ENCODE data around the gene RIOK2.
"Not testable (repeated sequence)": the region's sequence is repeated elsewhere in the genome, so short reads cannot be mapped to it uniquely, and the experiment has no call there.

Gene RIOK2

GRCh38 chr5:97140250-97140649 lies 42.8 kb downstream of the RIOK2 start:
- not testable (repeated sequence) for H3K79me1 ChIP-seq (replicated peaks; ENCODE audit: low read length, poor library complexity, severe bottlenecking); H4K8ac ChIP-seq (ENCODE audit: low read length); H3K27ac ChIP-seq (ENCODE audit: low read length, poor library complexity, severe bottlenecking); H3K9ac ChIP-seq (ENCODE audit: low read length); H3K4me2 ChIP-seq (ENCODE audit: low read length, poor library complexity, severe bottlenecking); H3K14ac ChIP-seq (ENCODE audit: low read length in 2 of 2); H2BK12ac ChIP-seq (ENCODE audit: low read length in 2 of 2); H2BK120ac ChIP-seq (ENCODE audit: low read depth, low read length); H3K23ac ChIP-seq (ENCODE audit: low read length in 2 of 2); H2BK5ac ChIP-seq (ENCODE audit: low read depth, low read length, poor library complexity, severe bottlenecking); H2BK15ac ChIP-seq (ENCODE audit: low read depth, poor library complexity, severe bottlenecking); H3K18ac ChIP-seq (ENCODE audit: low read depth in 1 of 2, low read length in 2 of 2); H3K36me3 ChIP-seq (ENCODE audit: control insufficient read depth in 1 of 2, insufficient read depth in 2 of 2, low read depth in 1 of 2, low read length in 2 of 2); H3K4ac ChIP-seq (ENCODE audit: low read depth in 1 of 2, low read length in 2 of 2); H2AFZ ChIP-seq (ENCODE audit: low read depth, low read length); H4K91ac ChIP-seq (ENCODE audit: low read length); DNase-seq; H3K4me1 ChIP-seq (ENCODE audit: control insufficient read depth, insufficient read depth, low read depth, low read length); H2AK5ac ChIP-seq (ENCODE audit: low read length, severe bottlenecking); H3K4me3 ChIP-seq (ENCODE audit: insufficient read depth in 1 of 2, low read depth in 1 of 2, low read length in 2 of 2); H3K9me3 ChIP-seq (ENCODE audit: control insufficient read depth, low read length)
- peaks cover 0 to 12% of the 10 kb centered on the region in 2 experiments for H3K27me3 ChIP-seq (ENCODE audit: control insufficient read depth in 1 of 2, insufficient read depth in 1 of 2, low read length in 2 of 2)
- WGBS: 60% methylated on average over 1 of the region's 1 CpG

GRCh38 chr5:97136475-97136874 lies 46.6 kb downstream of the RIOK2 start:
- H3K79me1 ChIP-seq (replicated peaks; ENCODE audit: low read length, poor library complexity, severe bottlenecking): no peaks in the 10 kb centered on the region
- 93% methylated on average over 2 of the region's 4 CpGs for WGBS
- no peak overlapping the region for H3K4me2 ChIP-seq (ENCODE audit: low read length, poor library complexity, severe bottlenecking)
- H4K91ac ChIP-seq (ENCODE audit: low read length): no peak overlapping the region
- H4K8ac ChIP-seq (ENCODE audit: low read length): no peak overlapping the region
- H2BK120ac ChIP-seq (ENCODE audit: low read depth, low read length): no peak overlapping the region
- no peak overlapping the region for H3K27ac ChIP-seq (ENCODE audit: low read length, poor library complexity, severe bottlenecking)
- H3K4ac ChIP-seq (ENCODE audit: low read depth in 1 of 2, low read length in 2 of 2): no peak overlapping the region
- H3K4me1 ChIP-seq (ENCODE audit: control insufficient read depth, insufficient read depth, low read depth, low read length): no peaks in the 10 kb centered on the region
- H3K9ac ChIP-seq (ENCODE audit: low read length): no peak overlapping the region
- H3K9me3 ChIP-seq (ENCODE audit: control insufficient read depth, low read length): no peaks in the 10 kb centered on the region
- no peak overlapping the region for H2BK12ac ChIP-seq (ENCODE audit: low read length in 2 of 2)
- H3K14ac ChIP-seq (ENCODE audit: low read length in 2 of 2): no peak overlapping the region
- H3K27me3 ChIP-seq (ENCODE audit: control insufficient read depth in 1 of 2, insufficient read depth in 1 of 2, low read length in 2 of 2): peaks cover 0 to 7% of the 10 kb centered on the region in 2 experiments
- H3K23ac ChIP-seq (ENCODE audit: low read length in 2 of 2): no peak overlapping the region
- H2BK15ac ChIP-seq (ENCODE audit: low read depth, poor library complexity, severe bottlenecking): no peak overlapping the region
- no peak overlapping the region for H3K4me3 ChIP-seq (ENCODE audit: insufficient read depth in 1 of 2, low read depth in 1 of 2, low read length in 2 of 2)
- H2BK5ac ChIP-seq (ENCODE audit: low read depth, low read length, poor library complexity, severe bottlenecking): no peak overlapping the region
- H2AFZ ChIP-seq (ENCODE audit: low read depth, low read length): no peak overlapping the region
- DNase-seq: no peak
- H3K18ac ChIP-seq (ENCODE audit: low read depth in 1 of 2, low read length in 2 of 2): no peak overlapping the region
- H2AK5ac ChIP-seq (ENCODE audit: low read length, severe bottlenecking): no peak overlapping the region
- no peaks in the 10 kb centered on the region for H3K36me3 ChIP-seq (ENCODE audit: control insufficient read depth in 1 of 2, insufficient read depth in 2 of 2, low read depth in 1 of 2, low read length in 2 of 2)

GRCh38 chr5:97135868-97136267 lies 47.2 kb downstream of the RIOK2 start:
- Histone ChIP-seq H4K91ac (ENCODE audit: low read length) (no peak overlapping the region), H2AK5ac (ENCODE audit: low read length, severe bottlenecking) (no peak overlapping the region), H3K27me3 (ENCODE audit: control insufficient read depth in 1 of 2, insufficient read depth in 1 of 2, low read length in 2 of 2) (peaks cover 0 to 7% of the 10 kb centered on the region in 2 experiments), H3K9ac (ENCODE audit: low read length) (no peak overlapping the region), H2BK15ac (ENCODE audit: low read depth, poor library complexity, severe bottlenecking) (no peak overlapping the region), H3K4me3 (ENCODE audit: insufficient read depth in 1 of 2, low read depth in 1 of 2, low read length in 2 of 2) (no peak overlapping the region), H3K4me2 (ENCODE audit: low read length, poor library complexity, severe bottlenecking) (no peak overlapping the region), H3K4me1 (ENCODE audit: control insufficient read depth, insufficient read depth, low read depth, low read length) (no peaks in the 10 kb centered on the region), H2AFZ (ENCODE audit: low read depth, low read length) (no peak overlapping the region), H3K18ac (ENCODE audit: low read depth in 1 of 2, low read length in 2 of 2) (no peak overlapping the region), H2BK12ac (ENCODE audit: low read length in 2 of 2) (no peak overlapping the region), H3K9me3 (ENCODE audit: control insufficient read depth, low read length) (no peaks in the 10 kb centered on the region), H3K4ac (ENCODE audit: low read depth in 1 of 2, low read length in 2 of 2) (no peak overlapping the region), H3K79me1 (replicated peaks; ENCODE audit: low read length, poor library complexity, severe bottlenecking) (no peaks in the 10 kb centered on the region), H2BK120ac (ENCODE audit: low read depth, low read length) (no peak overlapping the region), H3K23ac (ENCODE audit: low read length in 2 of 2) (no peak overlapping the region), H3K27ac (ENCODE audit: low read length, poor library complexity, severe bottlenecking) (no peak overlapping the region), H3K14ac (ENCODE audit: low read length in 2 of 2) (no peak overlapping the region), H2BK5ac (ENCODE audit: low read depth, low read length, poor library complexity, severe bottlenecking) (no peak overlapping the region), H4K8ac (ENCODE audit: low read length) (no peak overlapping the region), H3K36me3 (ENCODE audit: control insufficient read depth in 1 of 2, insufficient read depth in 2 of 2, low read depth in 1 of 2, low read length in 2 of 2) (no peaks in the 10 kb centered on the region)
- 87% methylated on average over 4 of the region's 4 CpGs for WGBS
- no peak for DNase-seq

- Histone ChIP-seq H4K91ac (ENCODE audit: low read length) (no peak overlapping the region), H3K9me3 (ENCODE audit: control insufficient read depth, low read length) (no peaks in the 10 kb centered on the region), H3K36me3 (ENCODE audit: control insufficient read depth in 1 of 2, insufficient read depth in 2 of 2, low read depth in 1 of 2, low read length in 2 of 2) (no peaks in the 10 kb centered on the region), H3K4me1 (ENCODE audit: control insufficient read depth, insufficient read depth, low read depth, low read length) (no peaks in the 10 kb centered on the region), H3K9ac (ENCODE audit: low read length) (no peak overlapping the region), H3K27me3 (ENCODE audit: control insufficient read depth in 1 of 2, insufficient read depth in 1 of 2, low read length in 2 of 2) (peaks cover 0 to 3% of the 10 kb centered on the region in 2 experiments), H2BK15ac (ENCODE audit: low read depth, poor library complexity, severe bottlenecking) (no peak overlapping the region), H3K4me3 (ENCODE audit: insufficient read depth in 1 of 2, low read depth in 1 of 2, low read length in 2 of 2) (no peak overlapping the region), H3K23ac (ENCODE audit: low read length in 2 of 2) (no peak overlapping the region), H3K79me1 (replicated peaks; ENCODE audit: low read length, poor library complexity, severe bottlenecking) (no peaks in the 10 kb centered on the region), H3K14ac (ENCODE audit: low read length in 2 of 2) (no peak overlapping the region), H3K4ac (ENCODE audit: low read depth in 1 of 2, low read length in 2 of 2) (no peak overlapping the region), H2AFZ (ENCODE audit: low read depth, low read length) (no peak overlapping the region), H2BK120ac (ENCODE audit: low read depth, low read length) (no peak overlapping the region), H2BK12ac (ENCODE audit: low read length in 2 of 2) (no peak overlapping the region), H3K18ac (ENCODE audit: low read depth in 1 of 2, low read length in 2 of 2) (no peak overlapping the region), H4K8ac (ENCODE audit: low read length) (no peak overlapping the region), H2BK5ac (ENCODE audit: low read depth, low read length, poor library complexity, severe bottlenecking) (no peak overlapping the region), H2AK5ac (ENCODE audit: low read length, severe bottlenecking) (no peak overlapping the region), H3K4me2 (ENCODE audit: low read length, poor library complexity, severe bottlenecking) (no peak overlapping the region), H3K27ac (ENCODE audit: low read length, poor library complexity, severe bottlenecking) (no peak overlapping the region)
- no peak for DNase-seq
- WGBS: 97% methylated on average over 3 of the region's 3 CpGs
Measured at GRCh38 chr5:97134634-97135033, 48.4 kb downstream of the RIOK2 start.

All from mesenchymal stem cell (in vitro differentiated cells and primary cell).